Central memory CD8-positive, alpha-beta T cell (primary cell): Measurements from ENCODE around the gene GATA3.
"Not testable (repeated sequence)": the region's sequence is repeated elsewhere in the genome, so short reads cannot be mapped to it uniquely, and the experiment has no call there.

Source experiments
- ATAC-seq: fragments of 150-1000 bp; cut with Tn5 transposase; replicated peaks from 2 replicates; pipeline ENCODE4 v1.10.0; 2022; ENCODE audit warnings: mild to moderate bottlenecking, moderate FRiP score, moderate number of reproducible peaks; ENCODE audit not compliant: poor library complexity, severe bottlenecking; ENCODE audit errors: extremely low read depth
- DNase-seq, 2 donors: peaks; one replicate each; pipeline ENCODE4 v3.0.0; 2021; ENCODE audit warnings: low spot score in 2 of 2
- H3K27ac Mint-ChIP-seq: one replicate; pipeline ENCODE4 v1.8.0; 2022; ENCODE audit warnings: low read depth, mild to moderate bottlenecking, moderate library complexity, mixed read lengths
- H3K27me3 Mint-ChIP-seq: one replicate; pipeline ENCODE4 v1.8.0; 2022; ENCODE audit warnings: mixed read lengths
- H3K36me3 Mint-ChIP-seq: one replicate; pipeline ENCODE4 v1.8.0; 2022; ENCODE audit warnings: mild to moderate bottlenecking, moderate library complexity, mixed read lengths; ENCODE audit not compliant: insufficient read depth
- H3K4me1 Mint-ChIP-seq: one replicate; pipeline ENCODE4 v1.8.0; 2022; ENCODE audit warnings: mixed read lengths
- H3K4me3 Mint-ChIP-seq: one replicate; pipeline ENCODE4 v1.8.0; 2022; ENCODE audit warnings: mild to moderate bottlenecking, moderate library complexity, mixed read lengths
- H3K9me3 Mint-ChIP-seq: one replicate; pipeline ENCODE4 v1.8.0; 2022; ENCODE audit warnings: mixed read lengths

GATA3 gene

GRCh38 chr10:8054494-8055407 is at the start of gene GATA3:
Gene GATA3 (plus strand): TSS chr10:8054688. CDS start chr10:8055656, 968 bp downstream.
- Mint-ChIP-seq H3K27ac (peak within 1 kb of the TSS; percentile 100), H3K4me1 (peaks cover 67% of the 10 kb centered on the region), H3K36me3 (peaks cover 65% of the 10 kb centered on the region), H3K27me3 (peaks cover 19% of the 10 kb centered on the region), H3K4me3 (peak within 1 kb of the TSS; percentile 98), H3K9me3 (no peaks in the 10 kb centered on the region)
- peak; percentile 67 to 74 for DNase-seq
- peak; percentile 66 for ATAC-seq

GRCh38 chr10:8006274-8006999 is 48.1 kb upstream of the GATA3 start:
- Mint-ChIP-seq H3K4me1 (no peaks in the 10 kb centered on the region), H3K27ac (no peak overlapping the region), H3K36me3 (peaks cover 4% of the 10 kb centered on the region), H3K27me3 (no peaks in the 10 kb centered on the region), H3K9me3 (peaks cover 7% of the 10 kb centered on the region), H3K4me3 (no peak overlapping the region)
- no peak for ATAC-seq
- DNase-seq: no peak

GRCh38 chr10:8009031-8009430 is 45.5 kb upstream of the GATA3 start:
- no peak for ATAC-seq
- Mint-ChIP-seq H3K27me3 (no peaks in the 10 kb centered on the region), H3K27ac (no peak overlapping the region), H3K9me3 (no peaks in the 10 kb centered on the region), H3K4me3 (no peak overlapping the region), H3K4me1 (no peaks in the 10 kb centered on the region), H3K36me3 (peaks cover 13% of the 10 kb centered on the region)
- no peak for DNase-seq

- ATAC-seq: no peak
Observed at GRCh38 chr10:8013006-8013405, 41.5 kb upstream of the GATA3 start.

GRCh38 chr10:8013619-8014018 is 40.9 kb upstream of the GATA3 start:
- H3K9me3 Mint-ChIP-seq: no peaks in the 10 kb centered on the region
- H3K4me1 Mint-ChIP-seq: no peaks in the 10 kb centered on the region
- H3K4me3 Mint-ChIP-seq: no peak overlapping the region
- ATAC-seq (no peak), DNase-seq (no peak)
- H3K36me3 Mint-ChIP-seq: peaks cover 26% of the 10 kb centered on the region
- no peaks in the 10 kb centered on the region for H3K27me3 Mint-ChIP-seq
- no peak overlapping the region for H3K27ac Mint-ChIP-seq

More at GRCh38 chr10:8013006-8013405, 41.5 kb upstream of the GATA3 start:
- Mint-ChIP-seq H3K4me1 (no peaks in the 10 kb centered on the region), H3K27ac (no peak overlapping the region), H3K27me3 (no peaks in the 10 kb centered on the region), H3K9me3 (no peaks in the 10 kb centered on the region), H3K36me3 (peaks cover 27% of the 10 kb centered on the region), H3K4me3 (no peak overlapping the region)
- no peak for DNase-seq

- ATAC-seq (no peak), DNase-seq (no peak)
- no peak overlapping the region for H3K4me3 Mint-ChIP-seq
- H3K27me3 Mint-ChIP-seq: no peaks in the 10 kb centered on the region
- H3K27ac Mint-ChIP-seq: no peak overlapping the region
- H3K36me3 Mint-ChIP-seq: peaks cover 26% of the 10 kb centered on the region
- no peaks in the 10 kb centered on the region for H3K4me1 Mint-ChIP-seq
- no peaks in the 10 kb centered on the region for H3K9me3 Mint-ChIP-seq
Observed at GRCh38 chr10:8014649-8015048, 39.8 kb upstream of the GATA3 start.

- no peak for DNase-seq
- ATAC-seq: no peak
- Mint-ChIP-seq H3K9me3 (no peaks in the 10 kb centered on the region), H3K27ac (no peak overlapping the region), H3K4me1 (no peaks in the 10 kb centered on the region), H3K4me3 (no peak overlapping the region), H3K27me3 (no peaks in the 10 kb centered on the region), H3K36me3 (peaks cover 18% of the 10 kb centered on the region)
Observed at GRCh38 chr10:8017277-8017676, 37.2 kb upstream of the GATA3 start.

GRCh38 chr10:8023321-8023720 is 31.2 kb upstream of the GATA3 start:
- no peak for ATAC-seq
- Mint-ChIP-seq H3K4me1 (peaks cover 7% of the 10 kb centered on the region), H3K9me3 (no peaks in the 10 kb centered on the region), H3K27me3 (peaks cover 28% of the 10 kb centered on the region), H3K36me3 (peaks cover 4% of the 10 kb centered on the region), H3K27ac (no peak overlapping the region), H3K4me3 (no peak overlapping the region)
- DNase-seq: no peak

- Mint-ChIP-seq H3K4me1 (peaks cover 7% of the 10 kb centered on the region), H3K27me3 (peaks cover 28% of the 10 kb centered on the region), H3K9me3 (no peaks in the 10 kb centered on the region), H3K36me3 (peaks cover 2% of the 10 kb centered on the region), H3K4me3 (no peak overlapping the region), H3K27ac (no peak overlapping the region)
- DNase-seq (no peak), ATAC-seq (no peak)
Observed at GRCh38 chr10:8023851-8024250, 30.6 kb upstream of the GATA3 start.

- DNase-seq (no peak), ATAC-seq (peak; percentile 43)
- Mint-ChIP-seq H3K27ac (peak overlapping the region; percentile 17), H3K4me1 (peaks cover 7% of the 10 kb centered on the region), H3K9me3 (no peaks in the 10 kb centered on the region), H3K4me3 (peak overlapping the region; percentile 79), H3K27me3 (peaks cover 45% of the 10 kb centered on the region), H3K36me3 (peaks cover 2% of the 10 kb centered on the region)
Observed at GRCh38 chr10:8026349-8027259, 27.9 kb upstream of the GATA3 start.

GRCh38 chr10:8031211-8031610 is 23.3 kb upstream of the GATA3 start:
- not testable (repeated sequence) for H3K9me3 Mint-ChIP-seq, H3K4me3 Mint-ChIP-seq, H3K27ac Mint-ChIP-seq, H3K36me3 Mint-ChIP-seq, DNase-seq, ATAC-seq
- H3K4me1 Mint-ChIP-seq: peaks cover 13% of the 10 kb centered on the region
- H3K27me3 Mint-ChIP-seq: peaks cover 62% of the 10 kb centered on the region

- Mint-ChIP-seq H3K4me3 (no peak overlapping the region), H3K4me1 (peaks cover 12% of the 10 kb centered on the region), H3K36me3 (peaks cover 15% of the 10 kb centered on the region), H3K27ac (no peak overlapping the region), H3K9me3 (no peaks in the 10 kb centered on the region), H3K27me3 (peaks cover 60% of the 10 kb centered on the region)
- no peak for DNase-seq
- no peak for ATAC-seq
Observed at GRCh38 chr10:8032558-8032957, 21.9 kb upstream of the GATA3 start.
